Measurements from ENCODE around the gene ZNF844.
"Not testable (repeated sequence)": the region's sequence is repeated elsewhere in the genome, so short reads cannot be mapped to it uniquely, and the experiment has no call there.

The ZNF844 gene

GRCh38 chr19:12064590-12065538 lies at the start of gene ZNF844:
Gene ZNF844, plus strand, starts transcription at chr19:12064731. Its CDS starts 143 bp downstream, at chr19:12064874.
- peak; percentile 80 for DNase-seq

DNA sequence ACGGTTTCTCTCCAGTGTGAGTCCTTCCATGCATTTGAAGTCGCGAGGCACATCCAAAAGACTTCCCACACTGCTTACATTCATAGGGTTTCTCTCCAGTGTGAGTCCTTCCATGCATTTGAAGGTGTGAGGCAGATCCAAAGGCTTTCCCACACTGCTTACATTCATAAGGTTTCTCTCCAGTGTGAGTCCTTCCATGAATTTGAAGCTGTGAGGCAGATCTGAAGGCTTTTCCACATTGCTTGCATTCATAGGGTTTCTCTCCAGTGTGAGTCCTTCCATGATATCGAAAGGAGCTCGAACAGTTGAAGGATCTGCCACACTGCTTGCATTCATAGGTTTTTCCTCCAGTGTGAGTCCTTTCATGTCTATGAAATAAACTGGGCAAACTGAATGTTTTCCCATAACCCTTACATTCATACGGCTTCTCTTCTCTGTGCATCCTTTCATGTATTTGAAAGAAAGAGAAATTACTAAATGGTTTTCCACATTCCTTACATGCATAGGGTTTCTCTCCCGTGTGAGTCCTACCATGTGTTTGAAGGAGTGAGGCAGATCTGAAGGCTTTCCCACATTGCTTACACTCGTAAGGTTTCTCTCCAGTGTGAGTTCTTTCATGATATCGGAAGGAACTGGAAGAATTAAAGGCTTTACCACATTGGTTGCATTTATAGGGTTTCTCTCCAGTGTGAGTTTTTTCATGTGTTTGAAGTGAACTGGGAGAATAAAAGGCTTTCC lies 49.3 kb upstream of the ZNF844 start:
- no peak for DNase-seq

DNA sequence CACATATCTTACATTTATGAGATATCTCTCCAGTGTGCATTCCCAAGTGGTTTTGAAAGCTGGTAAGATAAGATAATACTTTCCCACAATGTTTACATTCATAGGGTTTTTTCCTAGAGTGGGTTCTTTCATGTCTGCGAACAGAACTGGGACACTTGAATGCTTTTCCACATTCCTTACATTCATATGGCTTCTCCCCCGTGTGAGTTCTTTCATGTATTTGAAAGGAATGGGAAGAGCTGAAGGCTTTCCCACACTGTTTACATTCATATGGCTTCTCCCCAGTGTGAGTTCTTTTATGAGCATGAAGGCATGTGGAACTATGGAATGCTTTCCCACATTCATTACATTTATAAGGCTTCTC lies 48.8 kb upstream of the ZNF844 start:
- no peak for DNase-seq

- DNase-seq = no peak
These were observed 30.3 kb upstream of the ZNF844 start for GRCh38 chr19:12034198-12034597.

GRCh38 chr19:12034620-12035019 lies 29.9 kb upstream of the ZNF844 start:
- no peak for DNase-seq

GRCh38 chr19:12035220-12036172 lies 29.0 kb upstream of the ZNF844 start, which contains the start of gene ZNF433:
Gene ZNF433, minus strand, starts transcription at chr19:12035679. Its CDS starts 140 bp downstream, at chr19:12035539.
- peak; percentile 64 for DNase-seq

GRCh38 chr19:12042893-12043292 lies 21.6 kb upstream of the ZNF844 start:
- no peak for DNase-seq

- DNase-seq = no peak
These were observed 20.6 kb upstream of the ZNF844 start for GRCh38 chr19:12043752-12044422.

DNA sequence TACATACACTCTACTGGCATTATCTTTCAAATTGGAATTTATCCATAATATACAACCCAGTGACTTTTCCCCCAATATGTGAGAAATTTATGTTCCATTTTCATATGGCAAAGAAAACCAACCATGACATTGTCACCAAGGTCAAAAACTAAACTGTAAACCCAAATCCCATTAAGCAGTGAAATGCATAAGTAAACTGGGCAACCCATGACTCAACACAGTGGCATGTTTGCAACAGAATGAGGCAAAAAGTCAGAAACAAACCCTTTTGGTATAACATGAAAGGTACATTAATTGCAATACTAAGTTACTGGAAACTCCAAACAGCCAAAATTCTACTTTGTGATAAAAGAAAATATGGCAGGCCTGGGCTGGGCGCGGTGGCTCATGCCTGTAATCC lies 16.7 kb upstream of the ZNF844 start:
- DNase-seq = no peak

DNA sequence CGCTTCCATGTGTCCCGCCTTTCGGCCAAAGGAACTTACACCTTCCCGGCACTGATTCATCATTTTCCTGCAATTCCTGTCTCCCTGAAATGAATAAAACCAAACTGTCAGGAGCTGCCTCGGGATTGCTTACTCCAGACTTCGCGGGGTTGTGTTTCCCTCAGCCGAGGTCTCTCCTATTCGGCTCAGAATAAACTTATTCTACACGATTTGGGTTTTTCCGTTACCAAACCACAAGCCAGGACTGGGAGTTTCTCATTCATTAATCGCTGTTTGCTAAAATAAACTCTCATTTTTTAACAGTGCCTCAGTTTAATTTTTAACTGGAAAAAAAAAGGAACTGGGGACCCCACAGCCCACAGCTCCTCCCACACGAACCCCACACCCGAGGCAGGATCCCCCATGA lies 12.4 kb upstream of the ZNF844 start:
- no peak for DNase-seq

GRCh38 chr19:12052497-12053169 lies 11.9 kb upstream of the ZNF844 start, which contains the start of gene ZNF878:
Gene ZNF878, minus strand, starts transcription at chr19:12052961. Its CDS starts 160 bp downstream, at chr19:12052801.
- DNase-seq = peak; percentile 57

- no peak for DNase-seq
These were observed 8.7 kb upstream of the ZNF844 start for GRCh38 chr19:12055784-12056183.

- no peak for DNase-seq
These were observed 11.1 kb downstream of the ZNF844 start for GRCh38 chr19:12075538-12076139.

GRCh38 chr19:12076331-12076730 lies 11.8 kb downstream of the ZNF844 start:
- not testable (repeated sequence) for DNase-seq

DNA sequence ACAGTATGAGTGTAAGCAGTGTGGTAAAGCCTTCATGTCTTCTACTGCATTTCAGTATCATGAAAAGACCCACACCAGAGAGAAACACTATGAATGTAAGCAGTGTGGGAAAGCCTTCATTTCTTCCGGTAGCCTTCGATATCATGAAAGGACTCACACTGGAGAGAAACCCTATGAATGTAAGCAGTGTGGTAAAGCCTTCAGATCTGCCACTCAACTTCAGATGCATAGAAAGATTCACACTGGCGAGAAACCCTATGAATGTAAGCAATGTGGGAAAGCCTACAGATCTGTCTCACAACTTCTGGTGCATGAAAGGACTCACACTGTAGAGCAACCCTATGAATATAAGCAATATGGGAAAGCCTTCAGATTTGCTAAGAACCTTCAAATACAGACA lies 12.8 kb downstream of the ZNF844 start:
- no peak for DNase-seq

DNA sequence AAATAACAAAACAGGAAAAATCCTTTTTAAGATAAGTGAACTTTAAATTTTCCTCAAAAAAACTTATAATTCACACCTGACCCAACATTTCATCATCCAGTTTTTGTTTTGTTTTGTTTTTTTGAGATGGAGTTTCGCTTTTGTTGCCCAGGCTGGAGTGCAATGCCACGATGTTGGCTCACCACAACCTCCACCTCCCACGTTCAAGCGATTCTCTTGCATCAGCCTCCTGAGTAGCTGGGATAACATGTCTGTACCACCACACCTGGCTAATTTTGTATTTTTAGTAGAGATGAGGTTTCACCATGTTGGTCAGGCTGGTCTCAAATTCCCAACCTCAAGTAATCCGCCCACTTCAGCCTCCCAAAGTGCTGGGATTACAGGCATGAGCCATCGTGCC lies 18.8 kb downstream of the ZNF844 start:
- not testable (repeated sequence) for DNase-seq

DNA sequence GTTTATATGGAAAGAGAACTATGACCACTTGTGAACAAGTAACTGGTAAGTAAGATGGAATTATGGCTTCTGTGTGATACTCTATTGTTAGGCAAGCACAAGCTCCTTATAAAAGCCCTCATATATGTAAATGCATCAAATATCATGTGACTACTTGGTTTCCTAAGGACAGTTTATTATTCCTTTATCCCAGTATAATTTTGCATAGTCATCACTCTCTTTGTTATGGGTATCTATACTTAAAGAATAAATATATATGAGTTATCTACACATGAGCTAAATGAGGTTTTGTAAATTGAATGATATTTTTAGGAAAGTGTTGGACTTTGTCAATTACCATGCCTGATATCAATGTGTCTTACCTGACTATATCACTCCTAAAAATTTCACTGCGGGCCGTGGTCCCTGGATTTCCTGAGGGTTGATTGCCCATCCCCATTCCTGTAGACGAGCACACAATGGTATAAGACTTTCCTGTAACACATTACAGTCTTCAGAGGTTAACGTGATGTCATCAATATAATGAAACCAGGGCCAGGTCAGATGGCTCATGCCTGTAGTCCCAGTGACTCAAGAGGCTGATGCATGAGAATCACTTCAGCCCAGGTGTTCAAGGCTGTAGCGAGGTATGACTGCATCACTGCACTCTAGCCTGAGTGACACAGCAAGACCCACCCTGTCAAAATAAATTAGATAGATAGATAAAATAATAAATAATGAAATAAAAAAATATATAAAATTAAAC lies 20.7 kb downstream of the ZNF844 start:
- DNase-seq = no peak

DNA sequence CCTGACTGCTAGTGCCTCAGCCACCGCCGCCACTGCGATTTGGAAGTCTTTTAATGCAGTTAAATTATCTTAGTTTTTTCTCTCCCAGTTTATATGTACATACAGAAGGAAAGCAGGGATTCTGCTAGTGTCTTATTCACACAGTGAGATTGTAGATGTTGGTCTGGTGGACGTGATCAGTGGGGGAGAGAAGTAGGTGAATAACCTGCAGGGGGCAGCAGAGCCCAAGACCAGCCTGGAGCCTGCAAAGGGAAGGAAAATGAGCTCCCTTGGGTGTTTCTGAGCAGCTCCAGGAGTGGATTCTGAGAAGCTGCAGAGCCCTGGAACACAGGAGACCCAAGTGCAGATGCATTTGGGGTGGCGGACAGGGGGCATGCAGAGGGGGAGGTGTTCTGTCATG lies 26.3 kb downstream of the ZNF844 start:
- DNase-seq = peak; percentile 60

DNA sequence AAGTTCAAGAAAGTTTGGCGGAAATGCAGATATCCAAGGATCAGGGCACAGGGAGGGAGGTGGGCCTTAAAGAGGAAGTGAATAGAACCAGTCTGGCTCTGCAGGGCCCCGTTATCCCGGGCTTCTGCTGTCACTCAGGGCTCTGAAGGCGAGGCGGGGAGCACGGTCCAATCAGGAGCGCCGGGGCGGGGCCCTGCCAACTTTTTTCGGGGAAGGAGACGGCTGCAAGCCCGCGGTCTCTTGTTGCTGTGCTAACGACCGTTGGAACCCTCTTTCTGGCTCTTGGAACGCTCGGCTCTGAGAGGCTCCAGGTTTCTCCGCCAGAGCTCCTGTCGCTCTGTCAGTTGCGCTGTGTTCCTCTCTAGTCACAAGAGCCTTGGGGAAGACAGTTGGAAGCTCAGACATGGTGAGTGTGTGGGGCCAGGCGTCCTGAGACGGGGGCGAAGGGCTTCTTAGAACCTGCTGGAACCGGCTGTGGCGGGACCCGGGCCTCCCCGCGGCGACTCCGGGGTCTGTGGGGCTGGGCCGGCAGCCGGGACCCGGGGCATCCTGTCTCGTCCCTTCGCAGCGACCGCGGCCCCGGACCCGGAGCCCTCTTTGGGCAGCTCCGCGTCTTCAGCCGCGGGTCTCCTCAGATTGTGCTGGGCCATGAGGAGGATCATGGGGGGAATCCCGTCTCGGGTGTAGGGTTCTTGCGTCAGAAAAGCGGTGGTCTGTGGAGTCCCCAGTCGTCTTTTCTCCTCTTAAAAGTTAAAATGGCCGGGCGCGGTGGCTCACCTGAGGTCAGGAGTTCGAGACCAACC lies 27.7 kb downstream of the ZNF844 start:
- DNase-seq = peak; percentile 47
